Astrocyte of the cerebellum (primary cell): ENCODE results near the gene PRKAA1.

Experiments used
- DNase-seq: peaks from one replicate; pipeline ENCODE4 v3.0.0-alpha.2; 2011; ENCODE audit warnings: low read depth
- H3K4me3 ChIP-seq: 2 replicates; pipeline ENCODE4 v1.5.1; 2011; ENCODE audit warnings: mild to moderate bottlenecking, low read depth, low read length, moderate library complexity
- CTCF ChIP-seq: IDR thresholded peaks from 2 replicates; pipeline ENCODE4 v1.5.1; 2012; ENCODE audit warnings: low read length, low read depth, moderate library complexity, mild to moderate bottlenecking; ENCODE audit errors: missing control alignments
- in situ Hi-C: cut with HindIII; loops from 2 replicates; pipeline ENCODE4 v1.10.0; 2017; ENCODE audit warnings: low sequenced_read_pairs

Gene PRKAA1

GRCh38 chr5:40823459-40823858 is 25.3 kb upstream of the PRKAA1 start:
- in situ Hi-C loops = no loop called here
- DNase-seq = no peak
- TF ChIP-seq CTCF = no peak
- H3K4me3 ChIP-seq = no peak overlapping the region

- in situ Hi-C loops = no loop called here
- TF ChIP-seq CTCF = no peak
- H3K4me3 ChIP-seq = no peak overlapping the region
- no peak for DNase-seq
Observed at GRCh38 chr5:40813698-40814281, 15.6 kb upstream of the PRKAA1 start.

DNA sequence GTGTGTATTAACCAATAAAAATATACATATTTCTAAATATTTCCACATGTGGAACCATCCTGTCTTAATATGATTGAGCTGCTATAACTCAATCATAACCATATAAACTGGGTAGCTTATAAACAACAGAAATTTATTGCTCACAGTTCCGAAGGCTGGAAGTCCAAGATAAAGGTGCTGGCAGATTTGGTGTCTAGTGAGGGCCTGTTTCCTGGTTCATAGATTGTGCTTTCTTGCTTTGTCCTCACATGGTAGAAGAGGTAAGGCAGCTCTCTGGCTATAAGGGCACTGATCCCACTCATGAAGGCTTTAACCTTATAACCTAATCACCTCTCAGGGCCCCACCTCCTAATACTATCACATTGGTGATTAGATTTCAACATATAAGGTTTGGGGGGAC is 14.0 kb upstream of the PRKAA1 start:
- no peak for TF ChIP-seq CTCF
- H3K4me3 ChIP-seq = no peak overlapping the region
- in situ Hi-C loops = no loop called here
- no peak for DNase-seq

- in situ Hi-C loops = no loop called here
- no peak for TF ChIP-seq CTCF
- no peak overlapping the region for H3K4me3 ChIP-seq
- DNase-seq = no peak
Observed at GRCh38 chr5:40801771-40802562, 3.8 kb upstream of the PRKAA1 start.

- in situ Hi-C loops = no loop called here
- DNase-seq = no peak
- peak overlapping the region; percentile 92 for H3K4me3 ChIP-seq
- TF ChIP-seq CTCF = no peak
Observed at GRCh38 chr5:40799258-40799657, 1.1 kb upstream of the PRKAA1 start.

- in situ Hi-C loops = no loop called here
- peak; percentile 21 for TF ChIP-seq CTCF
- H3K4me3 ChIP-seq = peak overlapping the region; percentile 92
- no peak for DNase-seq
Observed at GRCh38 chr5:40798801-40799210, 632 bp upstream of the PRKAA1 start.
